ENCODE data around the gene AP1S3. TPM values are rescaled to one million over a fixed set of nuclear protein-coding genes. Genes with fewer than 3 reads are reported as not detected.

AP1S3 gene
- total and polyA plus RNA-seq, 2 of the 4 experiments (the other 2 are of a cell fraction): 2.5 to 4.1 TPM

GRCh38 chr2:223801736-223802135 is 35.6 kb downstream of the AP1S3 start:
- Histone ChIP-seq H4K91ac (ENCODE audit: insufficient read depth, low read depth, low read length) (no peak overlapping the region), H2BK15ac (ENCODE audit: low read depth, low read length) (no peak overlapping the region), H3K4me1 (ENCODE audit: control insufficient read depth, insufficient read depth, low read length) (peaks cover 10% of the 10 kb centered on the region), H2BK5ac (ENCODE audit: low read depth, low read length, poor library complexity, severe bottlenecking) (no peak overlapping the region), H4K8ac (ENCODE audit: low read depth in 2 of 2, low read length in 2 of 2) (no peak overlapping the region), H3K9ac (ENCODE audit: low read depth, low read length) (no peak overlapping the region), H2BK20ac (ENCODE audit: low read depth, low read length) (no peak overlapping the region), H2AK9ac (replicated peaks; ENCODE audit: low read depth, low read length, poor library complexity) (no peak overlapping the region), H3K4me2 (ENCODE audit: low read depth, low read length) (no peak overlapping the region), H3K18ac (ENCODE audit: low read depth, low read length) (no peak overlapping the region), H3K27me3 (ENCODE audit: control insufficient read depth, insufficient read depth, low read length) (no peaks in the 10 kb centered on the region), H2AFZ (replicated peaks; ENCODE audit: low read length, poor library complexity) (no peak overlapping the region), H3K9me1 (ENCODE audit: insufficient read depth, low read length) (peaks cover 5% of the 10 kb centered on the region), H4K20me1 (ENCODE audit: insufficient read depth, low read length) (no peaks in the 10 kb centered on the region), H3K14ac (replicated peaks; ENCODE audit: low read depth, low read length) (no peak overlapping the region), H3K9me3 (ENCODE audit: control insufficient read depth, insufficient read depth, low read length) (no peaks in the 10 kb centered on the region), H3K36me3 (ENCODE audit: control insufficient read depth, insufficient read depth, low read length) (no peaks in the 10 kb centered on the region), H3K4ac (ENCODE audit: low read depth, low read length) (no peak overlapping the region), H2AK5ac (ENCODE audit: low read depth, low read length) (no peak overlapping the region), H3K23ac (ENCODE audit: low read depth, low read length) (no peak overlapping the region), H3K56ac (ENCODE audit: extremely low read depth, insufficient read depth, low read length) (no peak overlapping the region), H2BK120ac (ENCODE audit: low read depth, low read length) (no peak overlapping the region), H4K5ac (ENCODE audit: low read depth, low read length) (no peak overlapping the region), H3K79me1 (ENCODE audit: low read depth in 1 of 2, low read length in 2 of 2) (peaks cover 0 to 3% of the 10 kb centered on the region in 2 experiments; a peak in 1 of 4 replicates), H3K27ac (ENCODE audit: insufficient read depth, low read length) (no peak overlapping the region), H3K4me3 (ENCODE audit: insufficient read depth, low read depth, low read length) (no peak overlapping the region)
- ATAC-seq (ENCODE audit: low read depth) (no peak), DNase-seq (no peak)
- intact Hi-C loops (cut with micrococcal nuclease): no loop called here
- dilution Hi-C loops (cut with HindIII; ENCODE audit: low sequenced_read_pairs, unreplicated experiment): no loop called here
- TF ChIP-seq MAFK (IDR thresholded peaks at IDR 0.05; ENCODE audit: low read depth, low read length) (no peak), POLR2A (IDR thresholded peaks at IDR 0.05; ENCODE audit: low read depth, low read length) (no peak), RCOR1 (IDR thresholded peaks at IDR 0.05; ENCODE audit: insufficient replicate concordance, low read length) (no peak), SMC3 (IDR thresholded peaks at IDR 0.05; ENCODE audit: low read depth, low read length) (no peak), NFE2L2 (IDR thresholded peaks at IDR 0.05; ENCODE audit: low read depth, low read length) (no peak), USF2 (IDR thresholded peaks at IDR 0.05; ENCODE audit: low read depth, low read length) (no peak)
- in situ Hi-C loops (cut with MboI; ENCODE audit: low sequenced_read_pairs): no loop called here
- ChIA-PET CTCF (interaction anchor here (2.2 kb wide), 1 partner anchor 830 kb away, joined by 6 read pairs; no protein-coding TSS in a partner anchor), POLR2A (ENCODE audit: unreplicated experiment) (no interaction called here)
- no CpG with 5 or more reads among the region's 5 CpGs for WGBS, 2 experiments (ENCODE audit: extremely low coverage in 2 of 2, insufficient read length in 1 of 2)
- BruUV-seq (replicated peaks): no TSS peak

All from IMR-90 (cell line).